GM12801 (cell line): ENCODE measurements around the gene MYRIP.

Source experiments
- TF ChIP-seq, protein P1 (sequence below): IDR thresholded peaks from one replicate; pipeline ENCODE4 v1.5.1; 2011; ENCODE audit warnings: control low read depth; ENCODE audit not compliant: insufficient read length; ENCODE audit errors: extremely low read depth

MYRIP gene

DNA sequence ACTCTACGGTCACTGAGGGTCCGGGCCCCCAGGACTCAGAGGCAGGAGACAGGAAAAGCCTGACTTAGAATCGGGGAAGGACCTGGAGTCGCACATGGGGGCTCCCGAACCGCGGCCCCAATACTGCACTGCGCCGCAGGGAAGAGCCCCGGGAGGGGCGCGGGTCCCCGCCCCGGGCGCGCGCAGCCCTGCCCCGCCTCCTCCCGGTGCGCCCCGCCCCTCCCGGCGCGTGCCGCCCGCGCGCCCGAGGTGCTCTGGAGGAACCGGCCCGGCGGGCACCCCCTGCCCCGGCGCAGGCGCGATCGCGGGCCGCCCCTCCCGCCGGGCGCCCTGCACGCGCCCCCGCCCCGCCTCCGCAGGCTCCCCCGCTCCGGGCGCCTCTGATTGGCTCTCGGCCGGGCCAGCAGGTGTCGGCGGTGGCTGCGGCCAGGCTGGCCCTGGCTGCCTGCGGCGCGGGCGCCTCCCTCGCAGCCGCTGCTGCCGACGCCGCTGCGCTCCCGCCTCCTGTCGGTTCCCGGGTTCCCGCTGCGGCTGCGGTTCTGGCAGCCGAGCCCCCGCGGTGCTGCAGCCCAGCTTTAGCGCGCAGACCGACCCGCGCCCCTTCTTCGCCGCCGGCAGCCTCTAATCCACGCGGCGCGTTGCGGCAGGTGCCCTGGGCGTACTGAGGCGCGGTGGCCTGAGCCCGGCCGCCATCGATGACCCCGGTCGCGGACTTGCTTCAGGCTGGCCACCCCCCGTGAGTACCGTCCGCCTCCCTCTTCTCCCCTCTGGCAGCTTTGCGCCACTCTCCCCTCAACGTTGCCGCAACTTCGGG is at the start of gene MYRIP:
Gene MYRIP (plus strand): TSS at position 429 of the 814 bp plus-strand sequence. CDS start 91,208 bp downstream, outside the sequence.
- TF ChIP-seq, protein P1, sequence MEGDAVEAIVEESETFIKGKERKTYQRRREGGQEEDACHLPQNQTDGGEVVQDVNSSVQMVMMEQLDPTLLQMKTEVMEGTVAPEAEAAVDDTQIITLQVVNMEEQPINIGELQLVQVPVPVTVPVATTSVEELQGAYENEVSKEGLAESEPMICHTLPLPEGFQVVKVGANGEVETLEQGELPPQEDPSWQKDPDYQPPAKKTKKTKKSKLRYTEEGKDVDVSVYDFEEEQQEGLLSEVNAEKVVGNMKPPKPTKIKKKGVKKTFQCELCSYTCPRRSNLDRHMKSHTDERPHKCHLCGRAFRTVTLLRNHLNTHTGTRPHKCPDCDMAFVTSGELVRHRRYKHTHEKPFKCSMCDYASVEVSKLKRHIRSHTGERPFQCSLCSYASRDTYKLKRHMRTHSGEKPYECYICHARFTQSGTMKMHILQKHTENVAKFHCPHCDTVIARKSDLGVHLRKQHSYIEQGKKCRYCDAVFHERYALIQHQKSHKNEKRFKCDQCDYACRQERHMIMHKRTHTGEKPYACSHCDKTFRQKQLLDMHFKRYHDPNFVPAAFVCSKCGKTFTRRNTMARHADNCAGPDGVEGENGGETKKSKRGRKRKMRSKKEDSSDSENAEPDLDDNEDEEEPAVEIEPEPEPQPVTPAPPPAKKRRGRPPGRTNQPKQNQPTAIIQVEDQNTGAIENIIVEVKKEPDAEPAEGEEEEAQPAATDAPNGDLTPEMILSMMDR: no peak

DNA sequence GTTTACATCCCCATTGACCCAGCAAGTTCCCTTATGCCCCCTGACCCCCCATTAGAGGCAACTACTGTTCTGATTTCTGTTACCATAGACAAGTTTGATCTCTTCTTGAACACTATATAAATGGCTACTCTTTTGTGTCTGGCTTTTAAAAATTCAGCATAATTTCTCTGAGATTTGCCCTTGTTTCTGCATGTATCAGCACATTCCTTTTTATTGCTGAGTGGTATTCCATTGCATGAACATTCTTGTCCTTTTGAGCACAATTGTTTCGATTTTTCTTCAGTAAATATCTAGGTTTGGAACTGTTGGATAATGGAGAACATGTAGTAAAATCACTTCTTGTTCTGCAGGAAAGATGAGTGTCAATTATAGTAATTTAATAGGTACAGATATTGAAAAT is 49.1 kb upstream of the MYRIP start:
- TF ChIP-seq, protein P1: no peak

DNA sequence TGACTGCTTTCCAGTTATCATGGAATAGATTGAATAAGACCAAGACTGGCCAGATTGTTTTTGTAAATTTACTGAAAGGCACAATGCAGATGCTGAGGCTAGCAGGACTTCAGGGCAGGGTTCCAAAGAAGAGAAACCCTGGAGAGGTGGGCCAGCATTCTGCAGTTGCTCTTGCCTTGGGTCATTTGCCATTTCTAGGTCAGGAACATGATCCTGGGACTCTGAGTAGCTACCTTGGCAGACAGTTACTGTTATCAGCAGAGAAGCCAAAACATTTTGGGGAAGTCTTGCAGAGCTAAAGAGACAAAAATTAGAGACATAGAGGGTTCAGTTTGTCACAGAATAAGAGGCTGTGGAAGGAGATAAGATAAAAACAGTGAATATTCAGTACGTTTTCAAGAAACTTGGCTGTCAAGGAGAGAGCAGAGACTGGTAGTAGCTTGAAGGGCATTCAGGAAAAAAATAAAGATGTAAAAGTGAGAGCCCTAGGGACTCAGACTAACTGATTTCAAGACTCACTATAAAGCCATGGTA is 46.8 kb upstream of the MYRIP start:
- TF ChIP-seq, protein P1: no peak

DNA sequence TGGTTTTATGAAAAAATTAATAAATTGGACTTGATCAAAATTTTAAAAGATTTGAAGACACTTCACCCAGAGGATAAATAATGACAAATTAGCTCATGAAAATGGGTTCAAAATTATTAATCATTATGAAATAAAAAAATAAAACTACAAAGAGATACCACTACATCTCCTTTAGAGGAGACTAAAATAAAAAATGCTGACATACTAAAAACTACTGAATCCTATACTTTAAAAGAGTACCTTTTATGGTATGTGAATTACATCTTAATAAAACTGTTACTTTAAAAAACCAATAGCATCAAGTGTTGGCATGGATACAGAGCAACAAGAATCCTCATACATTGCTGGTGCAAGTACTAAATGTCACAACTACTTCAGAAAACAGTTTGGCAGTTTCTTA is 46.0 kb upstream of the MYRIP start:
- TF ChIP-seq, protein P1: no peak

DNA sequence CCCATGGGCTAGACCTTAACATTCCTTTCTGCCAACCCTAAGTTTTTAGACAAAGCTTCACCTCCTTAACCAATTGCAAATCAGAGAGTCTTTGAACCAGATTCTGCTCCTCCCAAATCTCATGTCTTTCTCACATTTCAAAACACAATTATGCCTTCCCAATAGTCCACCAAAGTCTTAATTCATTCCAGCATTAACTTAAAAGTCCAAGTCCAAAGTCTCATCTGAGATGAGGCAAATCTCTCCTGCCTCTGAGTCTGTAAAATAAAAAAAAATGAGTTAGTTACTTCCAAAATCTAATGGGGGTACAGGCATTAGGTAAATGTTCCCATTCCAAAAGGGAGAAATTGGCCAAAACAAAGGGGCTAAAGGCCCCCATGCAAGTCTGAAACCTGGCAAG is 43.8 kb upstream of the MYRIP start:
- TF ChIP-seq, protein P1: no peak

DNA sequence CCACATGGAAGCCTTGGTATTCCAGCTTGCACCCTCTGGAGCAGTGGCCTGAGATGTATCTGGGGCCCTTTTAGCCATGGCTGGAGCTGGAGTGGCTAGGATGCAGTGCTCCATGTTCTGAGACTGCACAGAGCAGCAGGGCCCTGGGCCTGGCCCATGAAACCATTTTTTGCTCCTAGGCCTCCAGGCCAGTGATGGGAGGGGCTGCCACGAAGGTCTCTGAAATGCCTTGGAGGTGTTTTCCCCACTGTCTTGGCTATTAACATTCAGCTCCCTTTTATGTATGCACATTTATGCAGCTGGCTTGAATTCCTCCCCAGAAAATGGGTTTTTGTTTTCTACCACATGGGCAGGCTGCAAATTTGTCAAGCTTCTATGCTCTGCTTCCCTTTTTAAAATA is 43.0 kb upstream of the MYRIP start:
- TF ChIP-seq, protein P1: no peak

DNA sequence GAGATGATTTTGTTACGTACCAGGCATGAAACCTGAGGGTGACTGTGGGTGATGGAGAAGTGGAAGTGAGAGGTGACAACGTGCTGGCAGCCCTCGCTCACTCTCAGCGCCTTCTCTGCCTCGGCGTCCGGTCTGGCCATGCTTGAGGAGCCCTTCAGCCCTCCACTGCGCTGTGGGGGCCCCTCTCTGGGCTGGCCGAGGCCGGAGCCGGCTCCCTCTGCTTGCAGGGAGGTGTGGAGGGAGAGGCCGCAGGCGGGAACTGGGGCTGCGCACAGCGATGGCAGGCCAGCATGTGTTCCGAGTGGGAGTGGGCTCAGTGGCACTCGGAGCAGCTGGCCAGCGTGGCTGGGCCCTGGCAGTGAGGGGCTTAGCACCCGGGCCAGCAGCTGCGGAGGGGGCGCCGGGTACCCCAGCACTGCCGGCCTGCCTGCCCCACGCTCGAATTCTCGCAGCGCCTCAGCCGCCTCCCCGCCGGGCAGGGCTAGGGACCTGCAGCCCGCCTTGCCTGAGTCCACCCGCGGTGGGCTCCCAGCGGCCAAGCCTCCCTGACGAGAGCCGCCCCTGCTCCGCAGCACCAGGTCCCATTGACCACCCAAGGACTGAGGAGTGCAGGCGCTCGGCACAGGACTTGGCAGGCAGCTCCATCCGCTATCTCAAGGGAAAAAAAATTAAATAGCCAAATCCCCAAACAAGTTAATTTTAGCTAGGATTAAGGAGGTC is 29.7 kb upstream of the MYRIP start:
- TF ChIP-seq, protein P1: no peak
